Measurements from ENCODE around the gene CSKMT. TPM values are rescaled to one million over a fixed set of nuclear protein-coding genes. Genes with fewer than 3 reads are reported as not detected.

The CSKMT gene
- total and polyA plus RNA-seq, 4 donors = 5.3 to 37.1 (median 15.4) TPM

- H3K27ac ChIP-seq (ENCODE audit: low read depth in 1 of 2, low read length in 1 of 2) = peak overlapping the region; percentile 94 to 99
- peak overlapping the region; percentile 50 for H3K4me3 ChIP-seq
- peaks cover 5 to 46% (median 17%) of the 10 kb centered on the region in 5 donors for H3K4me1 ChIP-seq (ENCODE audit: control insufficient read depth in 5 of 5, insufficient read depth in 5 of 5, low read length in 5 of 5)
- H3K9me3 ChIP-seq (ENCODE audit: control insufficient read depth in 4 of 4, insufficient read depth in 3 of 4, low read length in 3 of 4) = no peaks in the 10 kb centered on the region
- no peaks in the 10 kb centered on the region for H3K27me3 ChIP-seq (ENCODE audit: control insufficient read depth in 3 of 3, insufficient read depth in 3 of 3, low read length in 2 of 3)
- H3K9ac ChIP-seq (ENCODE audit: insufficient read depth in 1 of 2, low read length in 2 of 2) = peak overlapping the region; percentile 58 to 91
- ATAC-seq (ENCODE audit: insufficient read depth, low FRiP score) (no peak), DNase-seq (no peak)
- no peak for TF ChIP-seq CTCF (IDR thresholded peaks at IDR 0.05; ENCODE audit: control extremely low read depth, extremely low read depth)
- peaks cover 13 to 24% (median 15%) of the 10 kb centered on the region in 4 donors for H3K36me3 ChIP-seq (ENCODE audit: control insufficient read depth in 4 of 4, insufficient read depth in 4 of 4, low read length in 4 of 4)
- 63 to 64% methylated on average over 7 of the region's 7 CpGs for WGBS, 2 donors
Observed at GRCh38 chr11:62710001-62710345, 44.9 kb downstream of the CSKMT start.

GRCh38 chr11:62712276-62712812 is 47.2 kb downstream of the CSKMT start:
- WGBS, 2 donors = 85 to 89% methylated on average over 6 of the region's 6 CpGs
- H3K4me3 ChIP-seq = no peak overlapping the region
- no peak for ATAC-seq (ENCODE audit: insufficient read depth, low FRiP score)
- H3K27ac ChIP-seq (ENCODE audit: low read depth in 1 of 2, low read length in 1 of 2) = peak overlapping the region in 1 of 2 donors; percentile 17
- H3K9me3 ChIP-seq (ENCODE audit: control insufficient read depth in 4 of 4, insufficient read depth in 3 of 4, low read length in 3 of 4) = no peaks in the 10 kb centered on the region
- DNase-seq = no peak
- H3K36me3 ChIP-seq (ENCODE audit: control insufficient read depth in 4 of 4, insufficient read depth in 4 of 4, low read length in 4 of 4) = peaks cover 31 to 44% (median 32%) of the 10 kb centered on the region in 4 donors
- H3K27me3 ChIP-seq (ENCODE audit: control insufficient read depth in 3 of 3, insufficient read depth in 3 of 3, low read length in 2 of 3) = no peaks in the 10 kb centered on the region
- peaks cover 5 to 26% (median 9%) of the 10 kb centered on the region in 5 donors for H3K4me1 ChIP-seq (ENCODE audit: control insufficient read depth in 5 of 5, insufficient read depth in 5 of 5, low read length in 5 of 5)
- H3K9ac ChIP-seq (ENCODE audit: insufficient read depth in 1 of 2, low read length in 2 of 2) = no peak overlapping the region
- no peak for TF ChIP-seq CTCF (IDR thresholded peaks at IDR 0.05; ENCODE audit: control extremely low read depth, extremely low read depth)

GRCh38 chr11:62712861-62713260 is 47.7 kb downstream of the CSKMT start:
- peaks cover 5 to 21% (median 8%) of the 10 kb centered on the region in 5 donors for H3K4me1 ChIP-seq (ENCODE audit: control insufficient read depth in 5 of 5, insufficient read depth in 5 of 5, low read length in 5 of 5)
- no peak for TF ChIP-seq CTCF (IDR thresholded peaks at IDR 0.05; ENCODE audit: control extremely low read depth, extremely low read depth)
- H3K9ac ChIP-seq (ENCODE audit: insufficient read depth in 1 of 2, low read length in 2 of 2) = no peak overlapping the region
- peak overlapping the region in 1 of 2 donors; percentile 81 for H3K27ac ChIP-seq (ENCODE audit: low read depth in 1 of 2, low read length in 1 of 2)
- H3K9me3 ChIP-seq (ENCODE audit: control insufficient read depth in 4 of 4, insufficient read depth in 3 of 4, low read length in 3 of 4) = no peaks in the 10 kb centered on the region
- H3K27me3 ChIP-seq (ENCODE audit: control insufficient read depth in 3 of 3, insufficient read depth in 3 of 3, low read length in 2 of 3) = no peaks in the 10 kb centered on the region
- no peak overlapping the region for H3K4me3 ChIP-seq
- H3K36me3 ChIP-seq (ENCODE audit: control insufficient read depth in 4 of 4, insufficient read depth in 4 of 4, low read length in 4 of 4) = peaks cover 33 to 47% (median 35%) of the 10 kb centered on the region in 4 donors
- WGBS, 2 donors = 60 to 69% methylated on average over 3 of the region's 3 CpGs
- ATAC-seq (ENCODE audit: insufficient read depth, low FRiP score) (no peak), DNase-seq (no peak)

GRCh38 chr11:62713343-62713742 is 48.2 kb downstream of the CSKMT start:
- DNase-seq (peak in 1 of 3 donors; percentile 10), ATAC-seq (ENCODE audit: insufficient read depth, low FRiP score) (peak; percentile 46)
- Histone ChIP-seq H3K9me3 (ENCODE audit: control insufficient read depth in 4 of 4, insufficient read depth in 3 of 4, low read length in 3 of 4) (no peaks in the 10 kb centered on the region), H3K36me3 (ENCODE audit: control insufficient read depth in 4 of 4, insufficient read depth in 4 of 4, low read length in 4 of 4) (peaks cover 33 to 52% (median 38%) of the 10 kb centered on the region in 4 donors), H3K27me3 (ENCODE audit: control insufficient read depth in 3 of 3, insufficient read depth in 3 of 3, low read length in 2 of 3) (no peaks in the 10 kb centered on the region), H3K4me3 (no peak overlapping the region), H3K27ac (ENCODE audit: low read depth in 1 of 2, low read length in 1 of 2) (peak overlapping the region; percentile 61 to 81), H3K9ac (ENCODE audit: insufficient read depth in 1 of 2, low read length in 2 of 2) (no peak overlapping the region), H3K4me1 (ENCODE audit: control insufficient read depth in 5 of 5, insufficient read depth in 5 of 5, low read length in 5 of 5) (peaks cover 4 to 16% (median 5%) of the 10 kb centered on the region in 5 donors)
- no peak for TF ChIP-seq CTCF (IDR thresholded peaks at IDR 0.05; ENCODE audit: control extremely low read depth, extremely low read depth)
- 72 to 91% methylated on average over 2 of the region's 2 CpGs for WGBS, 2 donors
